ENCODE results near the gene GAB2. TPM values are rescaled to one million over a fixed set of nuclear protein-coding genes. Genes with fewer than 3 reads are reported as not detected.

Gene GAB2
- total RNA-seq, 5 donors from 2014 or later (not counting 1 experiment from before 2014, with no cell fraction given), result 5.4 to 17.2 (median 8.8) TPM

DNA sequence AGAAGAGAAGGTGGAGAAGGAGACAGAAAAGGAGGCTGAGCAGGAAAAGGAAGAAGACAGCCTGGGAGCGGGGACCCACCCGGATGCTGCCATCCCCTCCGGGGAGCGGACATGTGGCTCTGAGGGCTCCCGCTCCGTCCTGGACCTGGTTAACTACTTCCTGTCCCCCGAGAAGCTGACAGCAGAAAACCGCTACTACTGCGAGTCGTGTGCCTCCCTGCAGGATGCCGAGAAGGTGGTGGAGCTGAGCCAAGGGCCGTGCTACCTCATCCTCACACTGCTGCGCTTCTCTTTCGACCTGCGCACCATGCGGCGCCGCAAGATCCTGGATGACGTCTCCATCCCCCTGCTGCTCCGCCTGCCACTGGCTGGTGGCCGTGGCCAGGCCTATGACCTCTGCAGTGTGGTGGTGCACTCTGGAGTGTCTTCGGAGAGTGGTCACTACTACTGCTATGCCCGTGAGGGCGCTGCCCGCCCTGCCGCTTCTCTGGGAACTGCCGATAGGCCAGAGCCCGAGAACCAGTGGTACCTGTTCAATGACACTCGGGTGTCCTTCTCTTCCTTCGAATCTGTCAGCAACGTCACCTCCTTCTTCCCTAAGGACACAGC lies 207.5 kb downstream of the GAB2 start:
- DNase-seq, result no peak
- ChIA-PET CTCF (no interaction called here), POLR2A (no interaction called here)
- no peak overlapping the region for H3K27ac Mint-ChIP-seq
- no peak overlapping the region for H3K4me3 Mint-ChIP-seq
- peaks cover 55% of the 10 kb centered on the region for H3K36me3 Mint-ChIP-seq
- Histone ChIP-seq H3K27ac (ENCODE audit: low read length) (no peak overlapping the region), H3K27me3 (replicated peaks in 1 of 2; ENCODE audit: control insufficient read depth in 2 of 2, extremely low read depth in 1 of 2, insufficient read depth in 2 of 2, low read length in 1 of 2) (no peaks in the 10 kb centered on the region), H3K36me3 (ENCODE audit: control insufficient read depth in 2 of 2, extremely low read depth in 1 of 2, insufficient read depth in 1 of 2, low read length in 1 of 2) (peaks cover 10 to 25% of the 10 kb centered on the region in 2 donors), H3K4me1 (ENCODE audit: control insufficient read depth in 1 of 2, extremely low read depth in 1 of 2, insufficient read depth in 2 of 2, low read length in 2 of 2) (peaks cover 2 to 11% of the 10 kb centered on the region in 2 experiments), H3K9me3 (no peaks in the 10 kb centered on the region), H3K4me3 (ENCODE audit: control insufficient read depth in 1 of 2, extremely low read depth in 1 of 2, low read length in 1 of 2) (no peak overlapping the region)
- WGBS (ENCODE audit: insufficient coverage), result 92% methylated on average over 26 of the region's 31 CpGs
- peaks cover 18 to 37% (median 22%) of the 10 kb centered on the region in 3 donors for H3K4me1 Mint-ChIP-seq
- no peak for ATAC-seq (replicated peaks in 1 of 4)
- H3K9me3 Mint-ChIP-seq, result no peaks in the 10 kb centered on the region
- H3K27me3 Mint-ChIP-seq, result no peaks in the 10 kb centered on the region

DNA sequence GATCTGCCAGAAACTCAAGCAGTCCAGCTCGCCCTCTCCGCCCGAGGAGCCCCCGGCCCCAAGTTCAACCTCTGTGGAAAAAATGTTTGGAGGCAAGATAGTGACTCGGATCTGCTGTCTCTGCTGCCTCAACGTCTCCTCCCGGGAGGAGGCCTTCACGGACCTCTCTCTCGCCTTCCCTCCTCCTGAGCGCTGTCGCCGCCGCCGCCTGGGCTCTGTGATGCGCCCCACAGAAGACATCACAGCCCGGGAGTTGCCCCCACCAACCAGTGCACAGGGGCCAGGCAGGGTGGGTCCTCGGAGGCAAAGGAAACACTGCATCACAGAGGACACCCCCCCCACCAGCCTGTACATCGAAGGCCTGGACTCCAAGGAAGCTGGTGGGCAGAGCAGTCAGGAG lies 208.1 kb downstream of the GAB2 start:
- Mint-ChIP-seq H3K4me3 (no peak overlapping the region), H3K27ac (no peak overlapping the region), H3K36me3 (peaks cover 50% of the 10 kb centered on the region), H3K4me1 (peaks cover 24 to 43% (median 28%) of the 10 kb centered on the region in 3 donors), H3K27me3 (no peaks in the 10 kb centered on the region), H3K9me3 (no peaks in the 10 kb centered on the region)
- DNase-seq (no peak), ATAC-seq (replicated peaks in 1 of 4) (no peak)
- peaks cover 6 to 17% of the 10 kb centered on the region in 2 experiments for H3K4me1 ChIP-seq (ENCODE audit: control insufficient read depth in 1 of 2, extremely low read depth in 1 of 2, insufficient read depth in 2 of 2, low read length in 2 of 2)
- no peak overlapping the region for H3K27ac ChIP-seq (ENCODE audit: low read length)
- POLR2A ChIA-PET, result no interaction called here
- H3K27me3 ChIP-seq (replicated peaks in 1 of 2; ENCODE audit: control insufficient read depth in 2 of 2, extremely low read depth in 1 of 2, insufficient read depth in 2 of 2, low read length in 1 of 2), result no peaks in the 10 kb centered on the region
- CTCF ChIA-PET, result no interaction called here
- no peaks in the 10 kb centered on the region for H3K9me3 ChIP-seq
- peaks cover 10 to 25% of the 10 kb centered on the region in 2 donors for H3K36me3 ChIP-seq (ENCODE audit: control insufficient read depth in 2 of 2, extremely low read depth in 1 of 2, insufficient read depth in 1 of 2, low read length in 1 of 2)
- 98% methylated on average over 7 of the region's 18 CpGs for WGBS (ENCODE audit: insufficient coverage)
- H3K4me3 ChIP-seq (ENCODE audit: control insufficient read depth in 1 of 2, extremely low read depth in 1 of 2, low read length in 1 of 2), result no peak overlapping the region

DNA sequence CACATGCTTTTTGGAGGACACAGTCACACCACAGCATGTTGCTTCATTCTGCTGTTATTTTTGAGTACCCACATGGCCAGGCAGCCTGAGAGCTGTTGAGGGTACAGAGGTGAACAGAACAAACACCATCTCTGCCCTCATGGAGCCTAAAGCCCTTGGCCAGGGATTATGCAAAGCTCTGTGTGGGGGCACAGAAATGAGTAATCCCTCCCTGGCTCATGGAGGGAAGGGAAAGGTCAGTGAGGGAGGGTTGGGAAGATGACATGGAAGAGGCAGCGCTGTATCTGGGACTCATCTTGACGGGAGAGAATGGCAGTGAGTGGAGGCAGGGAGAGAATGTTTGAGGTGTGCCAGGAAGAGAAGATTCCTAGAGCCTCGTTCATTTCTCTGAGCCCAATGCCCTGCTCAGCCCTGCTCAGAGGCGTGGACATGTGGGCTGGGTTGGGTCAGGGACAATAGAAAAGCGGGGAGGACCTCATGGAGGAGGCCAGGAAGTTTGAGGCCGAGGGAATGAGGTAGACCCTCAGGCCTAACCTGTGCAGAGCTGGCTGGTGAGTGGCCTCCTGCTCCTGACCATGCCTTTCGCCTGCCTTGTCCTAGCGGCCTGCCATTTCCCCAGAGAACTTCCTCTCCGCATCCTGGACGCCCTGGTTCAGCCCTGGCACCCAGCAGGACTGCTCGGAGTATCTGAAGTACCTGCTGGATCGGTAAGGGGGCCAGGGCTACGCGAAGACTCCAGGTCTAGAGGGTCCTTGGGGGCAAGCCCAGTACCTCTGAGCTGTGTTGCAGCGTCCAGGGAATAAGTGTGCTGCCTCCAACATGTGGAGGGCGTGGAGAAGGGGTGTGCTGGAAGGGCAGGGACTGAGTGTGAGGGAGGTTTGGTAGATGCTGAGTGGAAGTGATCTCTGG lies 209.1 kb downstream of the GAB2 start:
- Histone ChIP-seq H3K27ac (ENCODE audit: low read length) (no peak overlapping the region), H3K9me3 (no peaks in the 10 kb centered on the region), H3K36me3 (ENCODE audit: control insufficient read depth in 2 of 2, extremely low read depth in 1 of 2, insufficient read depth in 1 of 2, low read length in 1 of 2) (peaks cover 10 to 20% of the 10 kb centered on the region in 2 donors), H3K4me1 (ENCODE audit: control insufficient read depth in 1 of 2, extremely low read depth in 1 of 2, insufficient read depth in 2 of 2, low read length in 2 of 2) (peaks cover 7 to 24% of the 10 kb centered on the region in 2 experiments), H3K4me3 (ENCODE audit: control insufficient read depth in 1 of 2, extremely low read depth in 1 of 2, low read length in 1 of 2) (no peak overlapping the region), H3K27me3 (replicated peaks in 1 of 2; ENCODE audit: control insufficient read depth in 2 of 2, extremely low read depth in 1 of 2, insufficient read depth in 2 of 2, low read length in 1 of 2) (no peaks in the 10 kb centered on the region)
- no peaks in the 10 kb centered on the region for H3K27me3 Mint-ChIP-seq
- no peak for DNase-seq
- peak in 1 of 4 experiments; percentile 9 for ATAC-seq (replicated peaks in 1 of 4)
- peaks cover 29 to 46% (median 34%) of the 10 kb centered on the region in 3 donors for H3K4me1 Mint-ChIP-seq
- ChIA-PET POLR2A (no interaction called here), CTCF (no interaction called here)
- 93% methylated on average over 16 of the region's 16 CpGs for WGBS (ENCODE audit: insufficient coverage)
- H3K9me3 Mint-ChIP-seq, result no peaks in the 10 kb centered on the region
- peak overlapping the region in 1 of 2 donors; percentile 5 for H3K27ac Mint-ChIP-seq
- no peak overlapping the region for H3K4me3 Mint-ChIP-seq
- H3K36me3 Mint-ChIP-seq, result peaks cover 48% of the 10 kb centered on the region

DNA sequence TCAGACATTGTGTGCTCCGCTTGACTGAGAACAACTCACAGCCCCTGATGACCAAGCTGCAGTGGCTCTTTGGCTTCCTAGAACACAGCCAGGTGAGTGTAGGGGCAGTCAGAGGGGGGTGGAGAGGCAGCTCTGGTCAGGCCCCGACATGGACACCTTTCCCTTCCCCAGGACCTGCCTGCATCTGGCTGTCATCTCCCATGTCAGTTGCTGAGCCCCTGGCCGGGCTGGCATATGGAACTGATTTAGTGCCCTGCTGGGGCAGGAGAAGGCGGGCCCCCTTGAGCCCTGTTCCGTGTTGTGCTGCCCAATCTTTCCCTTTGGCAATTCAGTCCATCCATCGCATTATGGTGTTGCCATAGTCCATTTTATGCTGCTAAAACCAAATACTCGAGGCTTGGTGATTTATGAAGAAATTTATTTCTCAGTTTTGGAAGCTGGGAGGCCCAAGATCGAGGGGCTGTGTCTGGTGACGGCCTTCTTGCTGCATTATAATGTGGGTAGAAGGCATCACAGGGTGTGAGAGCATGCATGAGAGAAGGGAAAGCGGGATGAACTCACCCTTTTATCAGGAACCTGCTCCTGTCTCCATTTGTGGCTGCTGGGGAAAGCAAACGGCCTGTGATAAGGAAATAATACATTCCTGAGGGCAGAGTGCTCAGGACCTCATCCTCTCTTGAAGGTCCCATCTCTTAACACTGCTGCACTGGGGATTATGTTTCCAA lies 209.9 kb downstream of the GAB2 start:
- 98% methylated on average over 9 of the region's 11 CpGs for WGBS (ENCODE audit: insufficient coverage)
- Mint-ChIP-seq H3K27ac (no peak overlapping the region), H3K9me3 (no peaks in the 10 kb centered on the region), H3K27me3 (no peaks in the 10 kb centered on the region), H3K4me3 (no peak overlapping the region), H3K4me1 (peaks cover 36 to 52% (median 40%) of the 10 kb centered on the region in 3 donors), H3K36me3 (peaks cover 48% of the 10 kb centered on the region)
- Histone ChIP-seq H3K9me3 (no peaks in the 10 kb centered on the region), H3K4me1 (ENCODE audit: control insufficient read depth in 1 of 2, extremely low read depth in 1 of 2, insufficient read depth in 2 of 2, low read length in 2 of 2) (peaks cover 10 to 29% of the 10 kb centered on the region in 2 experiments), H3K36me3 (ENCODE audit: control insufficient read depth in 2 of 2, extremely low read depth in 1 of 2, insufficient read depth in 1 of 2, low read length in 1 of 2) (peaks cover 10 to 20% of the 10 kb centered on the region in 2 donors), H3K27ac (ENCODE audit: low read length) (no peak overlapping the region), H3K4me3 (ENCODE audit: control insufficient read depth in 1 of 2, extremely low read depth in 1 of 2, low read length in 1 of 2) (no peak overlapping the region), H3K27me3 (replicated peaks in 1 of 2; ENCODE audit: control insufficient read depth in 2 of 2, extremely low read depth in 1 of 2, insufficient read depth in 2 of 2, low read length in 1 of 2) (no peaks in the 10 kb centered on the region)
- no peak for ATAC-seq (replicated peaks in 1 of 4)
- CTCF ChIA-PET, result no interaction called here
- DNase-seq, result no peak
- POLR2A ChIA-PET, result no interaction called here

DNA sequence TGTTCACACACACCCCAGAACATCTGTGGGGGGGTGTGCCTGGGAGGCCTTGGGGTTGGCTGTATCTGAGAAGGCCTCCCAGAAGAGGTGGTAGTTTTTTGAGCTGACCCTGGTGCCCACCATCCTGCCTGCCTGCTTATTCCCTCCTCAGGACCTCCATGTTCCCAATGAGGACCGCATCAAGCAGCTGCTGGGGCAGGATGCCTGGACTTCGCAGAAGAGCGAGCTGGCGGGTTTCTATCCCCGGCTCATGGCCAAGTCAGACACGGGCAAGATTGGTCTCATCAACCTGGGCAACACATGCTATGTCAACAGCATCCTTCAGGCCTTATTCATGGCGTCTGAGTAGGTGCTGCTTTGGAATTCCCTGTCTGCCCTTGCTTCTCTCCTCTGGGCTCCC lies 211.9 kb downstream of the GAB2 start:
- POLR2A ChIA-PET, result no interaction called here
- Mint-ChIP-seq H3K27ac (no peak overlapping the region), H3K36me3 (peaks cover 40% of the 10 kb centered on the region), H3K9me3 (no peaks in the 10 kb centered on the region), H3K4me1 (peaks cover 46 to 55% (median 46%) of the 10 kb centered on the region in 3 donors), H3K4me3 (no peak overlapping the region), H3K27me3 (no peaks in the 10 kb centered on the region)
- H3K4me1 ChIP-seq (ENCODE audit: control insufficient read depth in 1 of 2, extremely low read depth in 1 of 2, insufficient read depth in 2 of 2, low read length in 2 of 2), result peaks cover 30 to 48% of the 10 kb centered on the region in 2 experiments
- CTCF ChIA-PET, result interaction anchor here in 1 of 2 donors (0.6 kb wide), 1 partner anchor 759 kb away, joined by 3 read pairs; no protein-coding TSS in a partner anchor
- H3K4me3 ChIP-seq (ENCODE audit: control insufficient read depth in 1 of 2, extremely low read depth in 1 of 2, low read length in 1 of 2), result no peak overlapping the region
- DNase-seq, result no peak
- ATAC-seq (replicated peaks in 1 of 4), result no peak
- 97% methylated on average over 7 of the region's 7 CpGs for WGBS (ENCODE audit: insufficient coverage)
- H3K27ac ChIP-seq (ENCODE audit: low read length), result no peak overlapping the region
- H3K27me3 ChIP-seq (replicated peaks in 1 of 2; ENCODE audit: control insufficient read depth in 2 of 2, extremely low read depth in 1 of 2, insufficient read depth in 2 of 2, low read length in 1 of 2), result no peaks in the 10 kb centered on the region
- peaks cover 10 to 21% of the 10 kb centered on the region in 2 donors for H3K36me3 ChIP-seq (ENCODE audit: control insufficient read depth in 2 of 2, extremely low read depth in 1 of 2, insufficient read depth in 1 of 2, low read length in 1 of 2)
- no peaks in the 10 kb centered on the region for H3K9me3 ChIP-seq

DNA sequence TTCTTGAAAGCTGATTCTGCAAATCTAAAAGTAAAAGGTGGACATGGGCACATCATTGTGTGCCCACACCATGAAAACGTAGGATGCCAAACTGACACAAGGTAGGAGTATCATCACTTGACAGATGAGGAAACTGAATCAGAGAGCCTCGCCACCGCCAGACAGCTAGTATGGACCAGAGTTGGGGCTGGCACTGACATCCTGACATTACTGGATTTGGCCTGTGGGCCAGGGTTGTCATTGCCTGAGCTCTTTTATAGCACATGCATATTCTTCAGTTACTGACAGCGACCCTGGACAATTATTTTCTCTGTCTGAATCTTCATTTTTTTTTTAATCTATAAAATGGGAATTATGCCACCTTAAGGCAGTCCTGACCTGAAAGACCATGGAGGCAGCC lies 212.4 kb downstream of the GAB2 start:
- Mint-ChIP-seq H3K27me3 (no peaks in the 10 kb centered on the region), H3K4me3 (no peak overlapping the region), H3K4me1 (peaks cover 46 to 53% (median 47%) of the 10 kb centered on the region in 3 donors), H3K27ac (peak overlapping the region; percentile 40 to 82), H3K9me3 (no peaks in the 10 kb centered on the region), H3K36me3 (peaks cover 35% of the 10 kb centered on the region)
- H3K4me3 ChIP-seq (ENCODE audit: control insufficient read depth in 1 of 2, extremely low read depth in 1 of 2, low read length in 1 of 2), result no peak overlapping the region
- no peaks in the 10 kb centered on the region for H3K9me3 ChIP-seq
- no peaks in the 10 kb centered on the region for H3K27me3 ChIP-seq (replicated peaks in 1 of 2; ENCODE audit: control insufficient read depth in 2 of 2, extremely low read depth in 1 of 2, insufficient read depth in 2 of 2, low read length in 1 of 2)
- DNase-seq, result no peak
- peaks cover 10 to 17% of the 10 kb centered on the region in 2 donors for H3K36me3 ChIP-seq (ENCODE audit: control insufficient read depth in 2 of 2, extremely low read depth in 1 of 2, insufficient read depth in 1 of 2, low read length in 1 of 2)
- ChIA-PET POLR2A (no interaction called here), CTCF (interaction anchor here in 1 of 2 donors (0.6 kb wide), 1 partner anchor 759 kb away, joined by 3 read pairs; no protein-coding TSS in a partner anchor)
- peaks cover 34 to 53% of the 10 kb centered on the region in 2 experiments for H3K4me1 ChIP-seq (ENCODE audit: control insufficient read depth in 1 of 2, extremely low read depth in 1 of 2, insufficient read depth in 2 of 2, low read length in 2 of 2)
- 93% methylated on average over 3 of the region's 4 CpGs for WGBS (ENCODE audit: insufficient coverage)
- H3K27ac ChIP-seq (ENCODE audit: low read length), result no peak overlapping the region
- no peak for ATAC-seq (replicated peaks in 1 of 4)

All from T-cell (primary cell).